K562 (cell line): ENCODE results near the gene FMN1. TPM values are rescaled to one million over a fixed set of nuclear protein-coding genes. Genes with fewer than 3 reads are reported as not detected.

Experiments used
- MEF2D ChIP-seq: conservative IDR thresholded peaks from 2 replicates; pipeline ENCODE4 v1.6.1; 2016; ENCODE audit warnings: low read depth, missing genetic modification characterization, missing compliant biosample characterization
- TBL1XR1 ChIP-seq, 2 experiments: IDR thresholded peaks; 2 replicates each; pipeline ENCODE4 v1.6.1; 2012; ENCODE audit warnings: improper control_type of control experiment in 2 of 2, low read length in 2 of 2, mild to moderate bottlenecking in 1 of 2
- WHSC1 ChIP-seq: IDR thresholded peaks from one replicate; pipeline ENCODE4 v1.6.1; 2012; ENCODE audit warnings: low read length, control low read depth, inconsistent platforms
- polyA plus RNA-seq, 8 experiments: library from polyadenylated mRNA; depleted of rRNA in 4 of 8; stranded (reverse) in 5 of 8; unstranded in 3 of 8; fragments of >200 nt; fragmentation: Nextera tagmentation in 2 of 8; fragmentation: Illumina TruSeq in 1 of 8; extraction: Ambion mirVana in 2 of 8; extraction: Trizol in 1 of 8; gene quantifications; 2 replicates each; pipeline versions ENCODE4 v1.2.1 to v1.2.3, GENCODE V29; 2011 to 2014; ENCODE audit warnings: inconsistent platforms in 1 of 8, missing spikeins in 1 of 8
- total RNA-seq, 7 experiments: library from RNA; depleted of rRNA in 6 of 7; stranded (reverse); fragments of >200 nt in 6 of 7; fragmentation: Illumina TruSeq in 2 of 7; extraction: Trizol in 2 of 7; gene quantifications; 2 replicates each; pipeline versions ENCODE4 v1.2.1 to v1.2.3, GENCODE V29; 2011 to 2021; ENCODE audit warnings: low replicate concordance in 1 of 7
- TF ChIP-seq, protein P1 (sequence below): sonication (generic); formaldehyde crosslinking; IDR thresholded peaks from 2 replicates; pipeline ENCODE4 v1.8.0; 2023; ENCODE audit warnings: mild to moderate bottlenecking, missing genetic modification reagents
- TF ChIP-seq, protein P2 (sequence below), 2 experiments: IDR thresholded peaks; 2 replicates each; pipeline ENCODE4 v1.6.1; 2011; ENCODE audit warnings: borderline replicate concordance in 1 of 2, control low read depth in 1 of 2, low read depth in 1 of 2, low read length in 1 of 2, mild to moderate bottlenecking in 1 of 2, mixed read lengths in 1 of 2, moderate library complexity in 1 of 2; ENCODE audit not compliant: insufficient read depth in 1 of 2, insufficient read length in 1 of 2, poor library complexity in 1 of 2, severe bottlenecking in 1 of 2; ENCODE audit errors: extremely low read depth in 1 of 2

FMN1 gene
- total and polyA plus RNA-seq, 9 of the 15 experiments (the other 6 are each of a cell fraction or from before 2014, with no cell fraction given), result 0.03 to 0.07 (median 0.04) TPM; not detected in 6

DNA sequence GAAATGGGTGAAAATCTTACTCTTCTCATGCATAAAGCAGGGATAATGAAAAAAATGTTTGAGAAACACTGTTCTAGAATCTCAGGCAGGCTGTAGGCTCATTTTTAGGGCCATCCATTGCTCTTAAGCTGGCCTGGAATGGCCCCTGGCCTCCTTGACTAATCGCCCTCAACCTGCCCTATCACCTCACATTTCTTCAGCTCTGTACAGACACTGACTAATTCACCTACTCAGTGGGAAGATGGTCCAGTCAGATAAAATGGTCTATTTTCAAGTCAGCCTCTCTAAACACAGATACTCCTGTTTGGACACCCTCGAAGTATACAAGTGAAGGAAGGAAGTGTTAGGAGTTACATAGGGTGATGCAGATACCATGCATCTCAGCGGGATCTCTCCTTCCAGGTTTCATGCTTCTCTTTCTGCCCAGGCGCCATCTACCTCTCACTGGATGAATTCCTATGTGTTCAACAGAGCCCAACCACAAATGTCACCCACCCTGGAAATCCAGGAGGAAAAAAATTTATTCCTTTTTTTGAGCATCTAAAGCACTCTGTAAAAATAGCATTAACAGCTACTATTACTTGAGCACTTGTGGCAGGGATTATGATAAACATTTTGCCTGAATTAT is 12.1 kb downstream of the FMN1 start (continued):
- TF ChIP-seq, protein P1, sequence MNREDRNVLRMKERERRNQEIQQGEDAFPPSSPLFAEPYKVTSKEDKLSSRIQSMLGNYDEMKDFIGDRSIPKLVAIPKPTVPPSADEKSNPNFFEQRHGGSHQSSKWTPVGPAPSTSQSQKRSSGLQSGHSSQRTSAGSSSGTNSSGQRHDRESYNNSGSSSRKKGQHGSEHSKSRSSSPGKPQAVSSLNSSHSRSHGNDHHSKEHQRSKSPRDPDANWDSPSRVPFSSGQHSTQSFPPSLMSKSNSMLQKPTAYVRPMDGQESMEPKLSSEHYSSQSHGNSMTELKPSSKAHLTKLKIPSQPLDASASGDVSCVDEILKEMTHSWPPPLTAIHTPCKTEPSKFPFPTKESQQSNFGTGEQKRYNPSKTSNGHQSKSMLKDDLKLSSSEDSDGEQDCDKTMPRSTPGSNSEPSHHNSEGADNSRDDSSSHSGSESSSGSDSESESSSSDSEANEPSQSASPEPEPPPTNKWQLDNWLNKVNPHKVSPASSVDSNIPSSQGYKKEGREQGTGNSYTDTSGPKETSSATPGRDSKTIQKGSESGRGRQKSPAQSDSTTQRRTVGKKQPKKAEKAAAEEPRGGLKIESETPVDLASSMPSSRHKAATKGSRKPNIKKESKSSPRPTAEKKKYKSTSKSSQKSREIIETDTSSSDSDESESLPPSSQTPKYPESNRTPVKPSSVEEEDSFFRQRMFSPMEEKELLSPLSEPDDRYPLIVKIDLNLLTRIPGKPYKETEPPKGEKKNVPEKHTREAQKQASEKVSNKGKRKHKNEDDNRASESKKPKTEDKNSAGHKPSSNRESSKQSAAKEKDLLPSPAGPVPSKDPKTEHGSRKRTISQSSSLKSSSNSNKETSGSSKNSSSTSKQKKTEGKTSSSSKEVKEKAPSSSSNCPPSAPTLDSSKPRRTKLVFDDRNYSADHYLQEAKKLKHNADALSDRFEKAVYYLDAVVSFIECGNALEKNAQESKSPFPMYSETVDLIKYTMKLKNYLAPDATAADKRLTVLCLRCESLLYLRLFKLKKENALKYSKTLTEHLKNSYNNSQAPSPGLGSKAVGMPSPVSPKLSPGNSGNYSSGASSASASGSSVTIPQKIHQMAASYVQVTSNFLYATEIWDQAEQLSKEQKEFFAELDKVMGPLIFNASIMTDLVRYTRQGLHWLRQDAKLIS (CRISPR knock-in tag), result no peak
- no peak for TF ChIP-seq MEF2D (tag)
- TF ChIP-seq, protein P2, sequence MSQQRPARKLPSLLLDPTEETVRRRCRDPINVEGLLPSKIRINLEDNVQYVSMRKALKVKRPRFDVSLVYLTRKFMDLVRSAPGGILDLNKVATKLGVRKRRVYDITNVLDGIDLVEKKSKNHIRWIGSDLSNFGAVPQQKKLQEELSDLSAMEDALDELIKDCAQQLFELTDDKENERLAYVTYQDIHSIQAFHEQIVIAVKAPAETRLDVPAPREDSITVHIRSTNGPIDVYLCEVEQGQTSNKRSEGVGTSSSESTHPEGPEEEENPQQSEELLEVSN (IDR thresholded peaks at IDR 0.05; ENCODE audit: borderline replicate concordance in 1 of 2, extremely low read depth in 1 of 2, insufficient read depth in 1 of 2, insufficient read length in 1 of 2, low read depth in 1 of 2, low read length in 1 of 2, poor library complexity in 1 of 2, severe bottlenecking in 1 of 2), result no peak
- TF ChIP-seq TBL1XR1 (IDR thresholded peaks at IDR 0.05; ENCODE audit: low read length in 2 of 2), result no peak
- no peak for TF ChIP-seq WHSC1
